ENCODE data around the gene ANAPC1.
A peak's percentile ranks its signal among the peaks of the same experiment; 100 is the strongest.

ANAPC1 gene

DNA sequence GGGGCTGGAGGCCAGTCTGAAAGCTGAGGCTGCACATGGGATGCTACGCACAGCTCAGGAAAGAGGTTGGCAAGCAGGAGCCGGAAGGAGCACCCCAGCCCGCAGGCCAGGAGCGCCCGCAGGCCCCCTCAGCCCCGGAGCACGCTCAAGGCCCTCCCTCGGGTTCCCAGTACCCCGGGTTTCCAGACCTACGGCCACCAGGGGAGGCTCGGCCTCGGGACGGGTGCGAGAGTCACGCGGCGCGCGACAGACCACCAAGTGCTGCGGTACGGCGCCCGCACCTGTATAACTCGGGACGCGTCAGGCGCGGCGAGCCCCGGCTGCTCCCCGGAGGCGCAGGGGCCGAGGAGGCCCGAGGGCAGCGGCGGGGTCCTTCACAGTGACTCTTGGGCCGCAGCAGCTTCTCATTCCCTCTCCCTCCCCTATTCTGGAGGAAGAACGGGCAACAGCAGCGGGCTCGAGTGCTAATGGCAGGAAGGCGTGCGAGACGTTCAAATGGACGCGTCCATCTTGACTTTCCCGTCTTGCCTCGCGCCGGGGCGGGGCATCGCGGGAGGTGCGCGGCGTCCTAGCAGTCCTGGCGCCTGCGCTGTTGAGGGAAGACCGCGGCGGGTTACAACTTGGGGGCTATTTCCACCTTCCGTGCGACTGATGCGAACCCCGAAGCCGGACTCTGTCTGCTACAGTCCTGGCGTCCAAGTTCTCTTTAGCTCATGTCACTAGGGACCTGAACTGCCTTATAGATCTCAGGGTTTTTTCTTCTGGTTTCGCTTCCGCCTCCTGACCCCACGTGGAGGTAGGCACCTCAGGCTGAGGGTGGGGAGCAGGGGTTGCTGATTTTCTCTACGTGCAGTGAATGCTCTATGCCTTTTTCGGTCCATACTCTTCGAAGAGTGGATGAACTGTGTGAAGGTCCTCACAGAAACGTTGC lies at the start of gene ANAPC1 (continued):
- TF ChIP-seq, protein P1, sequence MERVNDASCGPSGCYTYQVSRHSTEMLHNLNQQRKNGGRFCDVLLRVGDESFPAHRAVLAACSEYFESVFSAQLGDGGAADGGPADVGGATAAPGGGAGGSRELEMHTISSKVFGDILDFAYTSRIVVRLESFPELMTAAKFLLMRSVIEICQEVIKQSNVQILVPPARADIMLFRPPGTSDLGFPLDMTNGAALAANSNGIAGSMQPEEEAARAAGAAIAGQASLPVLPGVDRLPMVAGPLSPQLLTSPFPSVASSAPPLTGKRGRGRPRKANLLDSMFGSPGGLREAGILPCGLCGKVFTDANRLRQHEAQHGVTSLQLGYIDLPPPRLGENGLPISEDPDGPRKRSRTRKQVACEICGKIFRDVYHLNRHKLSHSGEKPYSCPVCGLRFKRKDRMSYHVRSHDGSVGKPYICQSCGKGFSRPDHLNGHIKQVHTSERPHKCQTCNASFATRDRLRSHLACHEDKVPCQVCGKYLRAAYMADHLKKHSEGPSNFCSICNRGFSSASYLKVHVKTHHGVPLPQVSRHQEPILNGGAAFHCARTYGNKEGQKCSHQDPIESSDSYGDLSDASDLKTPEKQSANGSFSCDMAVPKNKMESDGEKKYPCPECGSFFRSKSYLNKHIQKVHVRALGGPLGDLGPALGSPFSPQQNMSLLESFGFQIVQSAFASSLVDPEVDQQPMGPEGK (tag by site-specific recombination; IDR thresholded peaks at IDR 0.05) = peak; percentile 70
- TF ChIP-seq ZNF777 (tag by site-specific recombination; IDR thresholded peaks at IDR 0.05; ENCODE audit: borderline replicate concordance) (no peak), ZSCAN18 (tag by site-specific recombination; IDR thresholded peaks at IDR 0.05) (no peak), ZNF112 (tag by site-specific recombination; IDR thresholded peaks at IDR 0.05) (no peak), ZBTB49 (tag by site-specific recombination; IDR thresholded peaks at IDR 0.05; ENCODE audit: low read depth) (no peak), PBX3 (CRISPR knock-in tag; IDR thresholded peaks at IDR 0.05) (peak; percentile 75), ZBTB6 (tag by site-specific recombination; IDR thresholded peaks at IDR 0.05) (no peak), ZNF544 (tag by site-specific recombination; IDR thresholded peaks at IDR 0.05) (no peak), ZNF670 (tag by site-specific recombination; IDR thresholded peaks at IDR 0.05; ENCODE audit: low read depth) (no peak), ZNF629 (tag by site-specific recombination; IDR thresholded peaks at IDR 0.05) (0 out of 2 replicates have a peak, but pooled peaks have one; percentile 26)
- TF ChIP-seq, protein P2, sequence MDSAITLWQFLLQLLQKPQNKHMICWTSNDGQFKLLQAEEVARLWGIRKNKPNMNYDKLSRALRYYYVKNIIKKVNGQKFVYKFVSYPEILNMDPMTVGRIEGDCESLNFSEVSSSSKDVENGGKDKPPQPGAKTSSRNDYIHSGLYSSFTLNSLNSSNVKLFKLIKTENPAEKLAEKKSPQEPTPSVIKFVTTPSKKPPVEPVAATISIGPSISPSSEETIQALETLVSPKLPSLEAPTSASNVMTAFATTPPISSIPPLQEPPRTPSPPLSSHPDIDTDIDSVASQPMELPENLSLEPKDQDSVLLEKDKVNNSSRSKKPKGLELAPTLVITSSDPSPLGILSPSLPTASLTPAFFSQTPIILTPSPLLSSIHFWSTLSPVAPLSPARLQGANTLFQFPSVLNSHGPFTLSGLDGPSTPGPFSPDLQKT (IDR thresholded peaks at IDR 0.05; ENCODE audit: borderline replicate concordance, low read depth, low read length) = no peak

DNA sequence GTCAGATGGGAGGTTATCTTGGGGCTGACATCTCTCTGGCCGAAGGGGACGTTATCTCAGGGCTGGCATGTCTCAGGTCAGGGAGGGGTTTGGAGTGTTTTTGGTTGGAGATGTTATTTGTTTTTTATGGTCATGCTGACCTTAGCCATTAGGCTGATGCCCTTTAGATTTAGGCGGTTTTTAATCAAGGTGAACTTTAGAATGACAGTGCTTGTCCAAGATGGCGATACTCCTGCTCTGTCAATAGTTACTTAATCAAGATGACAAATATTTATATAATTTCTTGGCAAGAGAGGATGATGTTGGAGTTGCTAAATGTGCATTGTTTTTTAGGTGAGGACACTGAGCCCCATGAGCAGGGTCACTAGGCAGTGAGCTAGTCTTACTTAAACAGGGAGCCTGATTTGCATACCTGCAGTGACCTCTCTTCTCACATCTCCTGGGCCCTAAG lies 48.9 kb upstream of the ANAPC1 start:
- CTCF ChIA-PET = no interaction called here
- peaks cover 0 to 29% of the 10 kb centered on the region in 2 experiments for H3K36me3 ChIP-seq (ENCODE audit: control insufficient read depth in 2 of 2, insufficient read depth in 1 of 2, low read length in 2 of 2)
- TF ChIP-seq, protein P3, sequence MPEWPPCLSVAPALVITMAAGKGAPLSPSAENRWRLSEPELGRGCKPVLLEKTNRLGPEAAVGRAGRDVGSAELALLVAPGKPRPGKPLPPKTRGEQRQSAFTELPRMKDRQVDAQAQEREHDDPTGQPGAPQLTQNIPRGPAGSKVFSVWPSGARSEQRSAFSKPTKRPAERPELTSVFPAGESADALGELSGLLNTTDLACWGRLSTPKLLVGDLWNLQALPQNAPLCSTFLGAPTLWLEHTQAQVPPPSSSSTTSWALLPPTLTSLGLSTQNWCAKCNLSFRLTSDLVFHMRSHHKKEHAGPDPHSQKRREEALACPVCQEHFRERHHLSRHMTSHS (tag by site-specific recombination; IDR thresholded peaks at IDR 0.05) = no peak
- TF ChIP-seq ZNF214 (tag by site-specific recombination; IDR thresholded peaks at IDR 0.05; ENCODE audit: borderline replicate concordance) = no peak
- TF ChIP-seq BCL11B (tag by site-specific recombination; IDR thresholded peaks at IDR 0.05; ENCODE audit: low read depth) = no peak
- TF ChIP-seq ZNF354C (tag by site-specific recombination; IDR thresholded peaks at IDR 0.05; ENCODE audit: borderline replicate concordance, low read depth) = no peak
- no peak for TF ChIP-seq ZBTB44 (tag by site-specific recombination; IDR thresholded peaks at IDR 0.05)
- TF ChIP-seq HOXA7 (CRISPR knock-in tag; IDR thresholded peaks at IDR 0.05; ENCODE audit: borderline replicate concordance) = no peak
- TF ChIP-seq ZNF473 (tag by site-specific recombination; IDR thresholded peaks at IDR 0.05) = no peak
- TF ChIP-seq ZNF24 (tag by site-specific recombination; IDR thresholded peaks at IDR 0.05) = no peak

More for the DNA sequence above, 48.9 kb upstream of the ANAPC1 start:
- Histone ChIP-seq H3K9me3 (ENCODE audit: control insufficient read depth, insufficient read depth, low read depth, low read length) (no peaks in the 10 kb centered on the region), H3K4me1 (ENCODE audit: control insufficient read depth, insufficient read depth, low read length) (no peaks in the 10 kb centered on the region), H3K4me3 (ENCODE audit: low read depth, low read length) (no peak overlapping the region), H3K27ac (ENCODE audit: extremely low read depth, low read depth, low read length) (no peak overlapping the region)
- POLR2A ChIA-PET = no interaction called here

Data from HEK293 (cell line).